ENCODE data around the gene ITIH5. TPM values are rescaled to one million over a fixed set of nuclear protein-coding genes. Genes with fewer than 3 reads are reported as not detected.

ITIH5 gene
- polyA plus RNA-seq, 3 donors = not detected

DNA sequence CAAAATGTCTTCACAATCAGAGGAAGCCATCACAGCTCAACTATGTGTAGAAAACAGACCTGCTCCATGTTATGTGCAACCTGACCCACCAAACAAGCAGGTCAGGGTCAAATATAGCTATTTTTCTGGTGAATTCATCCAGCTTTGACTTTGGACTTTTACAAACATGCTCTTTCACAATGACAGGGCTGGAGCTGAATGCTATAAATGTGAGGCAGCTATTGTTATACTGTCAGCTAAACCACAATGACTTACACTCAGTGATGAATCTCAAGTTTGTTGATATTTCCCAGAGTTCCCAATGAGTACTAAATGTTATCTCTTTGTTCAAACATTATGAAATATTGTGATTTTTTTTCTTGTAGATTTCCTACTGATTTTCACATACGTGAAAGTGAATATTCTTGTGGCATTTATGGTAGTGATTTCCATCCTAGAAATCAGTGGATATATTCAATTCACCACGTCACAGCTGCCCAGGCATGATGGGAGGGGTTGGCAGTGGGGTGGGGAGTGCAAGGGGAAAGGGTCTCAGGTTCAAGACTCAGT is 33.9 kb upstream of the ITIH5 start:
- H3K4me1 Mint-ChIP-seq = no peaks in the 10 kb centered on the region
- H3K36me3 Mint-ChIP-seq = no peaks in the 10 kb centered on the region
- H3K27ac Mint-ChIP-seq = no peak overlapping the region
- intact Hi-C loops (cut with micrococcal nuclease) = no loop called here
- H3K27ac ChIP-seq (ENCODE audit: low read depth in 1 of 2, low read length in 2 of 2) = no peak overlapping the region
- no peak overlapping the region for H3K4me3 ChIP-seq (replicated peaks in 1 of 3; ENCODE audit: low read depth in 2 of 3, low read length in 3 of 3)
- no peak overlapping the region for H3K4me3 Mint-ChIP-seq
- peaks cover under 1 to 20% (median 13%) of the 10 kb centered on the region in 3 donors for H3K27me3 Mint-ChIP-seq (ENCODE audit: low read depth in 3 of 3)
- H3K27me3 ChIP-seq (ENCODE audit: control insufficient read depth in 2 of 2, insufficient read depth in 2 of 2, low read length in 2 of 2) = peaks cover 2 to 3% of the 10 kb centered on the region in 2 donors
- H3K4me1 ChIP-seq (ENCODE audit: control insufficient read depth in 1 of 2, insufficient read depth in 2 of 2, low read length in 2 of 2) = no peaks in the 10 kb centered on the region
- no CpG with 5 or more reads among the region's 2 CpGs for WGBS (ENCODE audit: insufficient coverage)
- H3K79me2 ChIP-seq (ENCODE audit: insufficient read depth, low read length) = no peaks in the 10 kb centered on the region
- no peaks in the 10 kb centered on the region for H4K20me1 ChIP-seq (ENCODE audit: insufficient read depth, low read length)
- H3K9me3 ChIP-seq (replicated peaks in 1 of 2; ENCODE audit: control insufficient read depth in 1 of 2, insufficient read depth in 1 of 2, low read length in 2 of 2) = no peaks in the 10 kb centered on the region
- TF ChIP-seq, protein P1, sequence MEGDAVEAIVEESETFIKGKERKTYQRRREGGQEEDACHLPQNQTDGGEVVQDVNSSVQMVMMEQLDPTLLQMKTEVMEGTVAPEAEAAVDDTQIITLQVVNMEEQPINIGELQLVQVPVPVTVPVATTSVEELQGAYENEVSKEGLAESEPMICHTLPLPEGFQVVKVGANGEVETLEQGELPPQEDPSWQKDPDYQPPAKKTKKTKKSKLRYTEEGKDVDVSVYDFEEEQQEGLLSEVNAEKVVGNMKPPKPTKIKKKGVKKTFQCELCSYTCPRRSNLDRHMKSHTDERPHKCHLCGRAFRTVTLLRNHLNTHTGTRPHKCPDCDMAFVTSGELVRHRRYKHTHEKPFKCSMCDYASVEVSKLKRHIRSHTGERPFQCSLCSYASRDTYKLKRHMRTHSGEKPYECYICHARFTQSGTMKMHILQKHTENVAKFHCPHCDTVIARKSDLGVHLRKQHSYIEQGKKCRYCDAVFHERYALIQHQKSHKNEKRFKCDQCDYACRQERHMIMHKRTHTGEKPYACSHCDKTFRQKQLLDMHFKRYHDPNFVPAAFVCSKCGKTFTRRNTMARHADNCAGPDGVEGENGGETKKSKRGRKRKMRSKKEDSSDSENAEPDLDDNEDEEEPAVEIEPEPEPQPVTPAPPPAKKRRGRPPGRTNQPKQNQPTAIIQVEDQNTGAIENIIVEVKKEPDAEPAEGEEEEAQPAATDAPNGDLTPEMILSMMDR (IDR thresholded peaks at IDR 0.05) = no peak
- H3K4me2 ChIP-seq (replicated peaks; ENCODE audit: extremely low read depth, low read length, poor library complexity, severe bottlenecking) = no peak overlapping the region
- no peak for DNase-seq
- H2AFZ ChIP-seq (ENCODE audit: insufficient read depth, low read depth, low read length, poor library complexity, severe bottlenecking) = no peak overlapping the region
- peaks cover 0 to 2% (median 0%) of the 10 kb centered on the region in 7 donors for H3K9me3 Mint-ChIP-seq
- H3K36me3 ChIP-seq (replicated peaks in 1 of 2; ENCODE audit: control insufficient read depth in 1 of 2, insufficient read depth in 2 of 2, low read length in 2 of 2) = no peaks in the 10 kb centered on the region
- no peak overlapping the region for H3K9ac ChIP-seq (ENCODE audit: insufficient read depth, low read length, poor library complexity, severe bottlenecking)

DNA sequence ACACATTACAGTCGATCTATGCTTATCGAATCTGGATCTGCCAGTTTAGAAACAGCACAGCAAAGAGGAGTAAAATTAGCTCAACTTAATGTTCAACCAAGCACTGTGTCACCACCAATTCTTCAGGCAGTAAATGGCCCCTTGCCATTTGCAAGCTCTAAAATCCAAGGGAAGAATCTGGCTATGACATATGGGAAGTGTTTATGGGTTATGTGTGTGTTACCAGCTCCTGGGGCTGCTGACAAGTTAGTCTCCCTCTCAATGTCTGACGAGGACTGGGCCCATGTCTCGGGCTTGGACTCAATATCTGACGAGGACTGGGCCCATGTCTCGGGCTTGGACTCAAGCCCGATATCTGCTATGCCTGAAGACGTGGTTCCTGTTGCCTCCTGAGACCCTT is 30.7 kb upstream of the ITIH5 start:
- Histone ChIP-seq H3K27me3 (ENCODE audit: control insufficient read depth in 2 of 2, insufficient read depth in 2 of 2, low read length in 2 of 2) (peaks cover 0 to 2% of the 10 kb centered on the region in 2 donors), H3K9ac (ENCODE audit: insufficient read depth, low read length, poor library complexity, severe bottlenecking) (no peak overlapping the region), H3K27ac (ENCODE audit: low read depth in 1 of 2, low read length in 2 of 2) (no peak overlapping the region), H2AFZ (ENCODE audit: insufficient read depth, low read depth, low read length, poor library complexity, severe bottlenecking) (no peak overlapping the region), H3K4me1 (ENCODE audit: control insufficient read depth in 1 of 2, insufficient read depth in 2 of 2, low read length in 2 of 2) (no peaks in the 10 kb centered on the region), H4K20me1 (ENCODE audit: insufficient read depth, low read length) (no peaks in the 10 kb centered on the region), H3K4me2 (replicated peaks; ENCODE audit: extremely low read depth, low read length, poor library complexity, severe bottlenecking) (no peak overlapping the region), H3K79me2 (ENCODE audit: insufficient read depth, low read length) (no peaks in the 10 kb centered on the region), H3K4me3 (replicated peaks in 1 of 3; ENCODE audit: low read depth in 2 of 3, low read length in 3 of 3) (no peak overlapping the region), H3K36me3 (replicated peaks in 1 of 2; ENCODE audit: control insufficient read depth in 1 of 2, insufficient read depth in 2 of 2, low read length in 2 of 2) (no peaks in the 10 kb centered on the region), H3K9me3 (replicated peaks in 1 of 2; ENCODE audit: control insufficient read depth in 1 of 2, insufficient read depth in 1 of 2, low read length in 2 of 2) (peaks cover 1 to 9% of the 10 kb centered on the region in 2 donors)
- no peak overlapping the region for H3K27ac Mint-ChIP-seq
- H3K9me3 Mint-ChIP-seq = peaks cover 6 to 14% (median 9%) of the 10 kb centered on the region in 7 donors
- no peak overlapping the region for H3K4me3 Mint-ChIP-seq
- 96% methylated on average over 7 of the region's 8 CpGs for WGBS (ENCODE audit: insufficient coverage)
- H3K36me3 Mint-ChIP-seq = no peaks in the 10 kb centered on the region
- DNase-seq = no peak
- H3K27me3 Mint-ChIP-seq (ENCODE audit: low read depth in 3 of 3) = peaks cover 0 to 13% (median 8%) of the 10 kb centered on the region in 3 donors
- TF ChIP-seq, protein P1 (IDR thresholded peaks at IDR 0.05) = no peak
- intact Hi-C loops (cut with micrococcal nuclease) = no loop called here
- no peaks in the 10 kb centered on the region for H3K4me1 Mint-ChIP-seq
